Ectodermal cell (in vitro differentiated cells): Measurements from ENCODE around the gene COL13A1.

ENCODE experiments used
- H3K27ac ChIP-seq: 2 replicates; pipeline ENCODE4 v1.7.0; 2013; ENCODE audit warnings: mild to moderate bottlenecking, low read depth, low read length; ENCODE audit not compliant: insufficient read depth, poor library complexity, severe bottlenecking
- H3K27me3 ChIP-seq: 2 replicates; pipeline ENCODE4 v1.7.0; 2013; ENCODE audit warnings: mild to moderate bottlenecking, low read length; ENCODE audit not compliant: insufficient read depth, control insufficient read depth, poor library complexity, severe bottlenecking
- H3K36me3 ChIP-seq: one replicate; pipeline ENCODE4 v1.7.0; 2013; ENCODE audit warnings: low read length; ENCODE audit not compliant: control insufficient read depth, insufficient read depth
- H3K4me1 ChIP-seq: one replicate; pipeline ENCODE4 v1.7.0; 2013; ENCODE audit warnings: low read length; ENCODE audit not compliant: control insufficient read depth, insufficient read depth
- H3K4me3 ChIP-seq: 2 replicates; pipeline ENCODE4 v1.7.0; 2013; ENCODE audit warnings: low read depth, low read length, control low read depth; ENCODE audit not compliant: insufficient read depth
- H3K9me3 ChIP-seq: 2 replicates; pipeline ENCODE4 v1.7.0; 2013; ENCODE audit warnings: mild to moderate bottlenecking, low read length, moderate library complexity; ENCODE audit not compliant: control insufficient read depth
- WGBS, 2 experiments: methylation state at CpG; one replicate each; pipeline ENCODE4 v1.1.7; 2013; ENCODE audit warnings: missing lambda C conversion rate in 2 of 2; 5-methylcytosine and 5-hydroxymethylcytosine counted together

Gene COL13A1

GRCh38 chr10:69899727-69900595, 98.3 kb downstream of the COL13A1 start:
- WGBS, 2 experiments = 86 to 88% methylated on average over 12 of the region's 12 CpGs
- H3K27ac ChIP-seq = no peak overlapping the region
- no peaks in the 10 kb centered on the region for H3K36me3 ChIP-seq
- H3K4me1 ChIP-seq = peaks cover 26% of the 10 kb centered on the region
- no peaks in the 10 kb centered on the region for H3K27me3 ChIP-seq
- no peak overlapping the region for H3K4me3 ChIP-seq
- H3K9me3 ChIP-seq = no peaks in the 10 kb centered on the region

GRCh38 chr10:69901022-69901421, 99.3 kb downstream of the COL13A1 start:
- 92 to 97% methylated on average over 2 of the region's 2 CpGs for WGBS, 2 experiments
- H3K9me3 ChIP-seq = no peaks in the 10 kb centered on the region
- H3K4me1 ChIP-seq = peaks cover 26% of the 10 kb centered on the region
- H3K4me3 ChIP-seq = no peak overlapping the region
- no peak overlapping the region for H3K27ac ChIP-seq
- no peaks in the 10 kb centered on the region for H3K27me3 ChIP-seq
- H3K36me3 ChIP-seq = no peaks in the 10 kb centered on the region

- Histone ChIP-seq H3K9me3 (no peaks in the 10 kb centered on the region), H3K27me3 (no peaks in the 10 kb centered on the region), H3K4me3 (no peak overlapping the region), H3K27ac (peak overlapping the region; percentile 65), H3K4me1 (peaks cover 21% of the 10 kb centered on the region), H3K36me3 (no peaks in the 10 kb centered on the region)
- WGBS, 2 experiments = 49 to 52% methylated on average over 10 of the region's 10 CpGs
These were observed 100.2 kb downstream of the COL13A1 start for GRCh38 chr10:69901628-69902505.

GRCh38 chr10:69902835-69903535, 101.3 kb downstream of the COL13A1 start:
- Histone ChIP-seq H3K27me3 (no peaks in the 10 kb centered on the region), H3K4me1 (peaks cover 11% of the 10 kb centered on the region), H3K36me3 (no peaks in the 10 kb centered on the region), H3K9me3 (no peaks in the 10 kb centered on the region), H3K27ac (no peak overlapping the region), H3K4me3 (no peak overlapping the region)
- WGBS, 2 experiments = 79 to 81% methylated on average over 7 of the region's 7 CpGs

GRCh38 chr10:69904533-69904932, 102.8 kb downstream of the COL13A1 start:
- Histone ChIP-seq H3K4me1 (peaks cover 7% of the 10 kb centered on the region), H3K4me3 (no peak overlapping the region)
- 94% methylated on average over 5 of the region's 5 CpGs for WGBS, 2 experiments

GRCh38 chr10:69906425-69906824, 104.7 kb downstream of the COL13A1 start:
- Histone ChIP-seq H3K27ac (no peak overlapping the region), H3K4me1 (peaks cover 7% of the 10 kb centered on the region), H3K27me3 (no peaks in the 10 kb centered on the region), H3K36me3 (no peaks in the 10 kb centered on the region), H3K4me3 (no peak overlapping the region), H3K9me3 (no peaks in the 10 kb centered on the region)
- WGBS, 2 experiments = 95% methylated on average over 4 of the region's 4 CpGs

More at GRCh38 chr10:69904533-69904932, 102.8 kb downstream of the COL13A1 start:
- Histone ChIP-seq H3K9me3 (no peaks in the 10 kb centered on the region), H3K27ac (no peak overlapping the region), H3K36me3 (no peaks in the 10 kb centered on the region), H3K27me3 (no peaks in the 10 kb centered on the region)

- Histone ChIP-seq H3K27ac (no peak overlapping the region), H3K36me3 (no peaks in the 10 kb centered on the region), H3K4me1 (peaks cover under 1% of the 10 kb centered on the region), H3K27me3 (no peaks in the 10 kb centered on the region), H3K4me3 (no peak overlapping the region), H3K9me3 (no peaks in the 10 kb centered on the region)
- 90 to 93% methylated on average over 4 of the region's 4 CpGs for WGBS, 2 experiments
These were observed 105.8 kb downstream of the COL13A1 start for GRCh38 chr10:69907517-69907916.

- Histone ChIP-seq H3K4me1 (peaks cover 7% of the 10 kb centered on the region), H3K36me3 (no peaks in the 10 kb centered on the region), H3K27me3 (no peaks in the 10 kb centered on the region), H3K27ac (no peak overlapping the region), H3K4me3 (no peak overlapping the region), H3K9me3 (no peaks in the 10 kb centered on the region)
- 94 to 96% methylated on average over 6 of the region's 6 CpGs for WGBS, 2 experiments
These were observed 106.4 kb downstream of the COL13A1 start for GRCh38 chr10:69908124-69908523.

- Histone ChIP-seq H3K27me3 (no peaks in the 10 kb centered on the region), H3K4me1 (peaks cover 20% of the 10 kb centered on the region)
- 92 to 95% methylated on average over 5 of the region's 5 CpGs for WGBS, 2 experiments
These were observed 108.9 kb downstream of the COL13A1 start for GRCh38 chr10:69910561-69910960.

More at GRCh38 chr10:69910561-69910960, 108.9 kb downstream of the COL13A1 start:
- Histone ChIP-seq H3K27ac (no peak overlapping the region), H3K36me3 (no peaks in the 10 kb centered on the region), H3K4me3 (no peak overlapping the region), H3K9me3 (no peaks in the 10 kb centered on the region)
